GM23248 (cell line): ENCODE results near the gene FADS6. TPM values are rescaled to one million over a fixed set of nuclear protein-coding genes. Genes with fewer than 3 reads are reported as not detected.

Experiments used
- DNase-seq: peaks from one replicate; pipeline ENCODE4 v3.0.0-alpha.2; 2015
- H2AFZ ChIP-seq: fragments of 200-600 bp; sonication (generic); 2 replicates; pipeline ENCODE4 v1.6.1; 2016; ENCODE audit warnings: antibody characterized with exemption
- H3F3A ChIP-seq: fragments of 200-600 bp; sonication (generic); 2 replicates; pipeline ENCODE4 v1.6.1; 2016; ENCODE audit warnings: mild to moderate bottlenecking, antibody characterized with exemption, mixed run types; ENCODE audit not compliant: insufficient read depth
- H3K27ac ChIP-seq: fragments of 200-600 bp; sonication (generic); 2 replicates; pipeline ENCODE4 v1.5.1; 2016; ENCODE audit warnings: mild to moderate bottlenecking
- H3K27me3 ChIP-seq: fragments of 200-600 bp; sonication (generic); replicated peaks from 2 replicates; pipeline ENCODE4 v1.6.1; 2016; ENCODE audit warnings: mild to moderate bottlenecking; ENCODE audit not compliant: insufficient read depth
- H3K36me3 ChIP-seq: fragments of 200-600 bp; sonication (generic); 2 replicates; pipeline ENCODE4 v1.6.1; 2016; ENCODE audit warnings: low read depth, mild to moderate bottlenecking
- H3K4me1 ChIP-seq: fragments of 200-600 bp; sonication (generic); 2 replicates; pipeline ENCODE4 v1.6.1; 2016; ENCODE audit warnings: mild to moderate bottlenecking; ENCODE audit not compliant: insufficient read depth
- H3K4me2 ChIP-seq: fragments of 200-600 bp; sonication (generic); one replicate; pipeline ENCODE4 v1.6.1; 2016; ENCODE audit warnings: mild to moderate bottlenecking; ENCODE audit not compliant: unreplicated experiment
- H3K4me3 ChIP-seq: fragments of 200-600 bp; sonication (generic); 2 replicates; pipeline ENCODE4 v1.5.1; 2016; ENCODE audit warnings: mild to moderate bottlenecking
- H3K79me2 ChIP-seq: fragments of 200-600 bp; sonication (generic); 2 replicates; pipeline ENCODE4 v1.6.1; 2016; ENCODE audit warnings: mild to moderate bottlenecking; ENCODE audit not compliant: insufficient read depth
- H3K9ac ChIP-seq: fragments of 200-600 bp; sonication (generic); 2 replicates; pipeline ENCODE4 v1.6.1; 2016; ENCODE audit warnings: mild to moderate bottlenecking
- H3K9me2 ChIP-seq: fragments of 200-600 bp; sonication (generic); 2 replicates; pipeline ENCODE4 v1.6.1; 2016; ENCODE audit warnings: mixed run types, mild to moderate bottlenecking, moderate library complexity; ENCODE audit not compliant: insufficient read depth
- H3K9me3 ChIP-seq: fragments of 200-600 bp; sonication (generic); one replicate; pipeline ENCODE4 v1.6.1; 2017; ENCODE audit warnings: low read depth
- H4K20me1 ChIP-seq: fragments of 200-600 bp; sonication (generic); 2 replicates; pipeline ENCODE4 v1.6.0; 2016; ENCODE audit not compliant: insufficient read depth
- EZH2 ChIP-seq: fragments of 200-600 bp; sonication (generic); IDR thresholded peaks from 2 replicates; pipeline ENCODE4 v1.6.1; 2018; ENCODE audit warnings: antibody characterized with exemption, mild to moderate bottlenecking; ENCODE audit not compliant: insufficient read depth, poor library complexity, severe bottlenecking
- EZH2phosphoT487 ChIP-seq: fragments of 200-600 bp; sonication (generic); IDR thresholded peaks from 2 replicates; pipeline ENCODE4 v1.6.1; 2018; ENCODE audit warnings: antibody characterized with exemption, moderate library complexity, mild to moderate bottlenecking, low read depth; ENCODE audit not compliant: insufficient read depth
- WGBS, 2 experiments: methylation state at CpG; one replicate each; pipeline ENCODE4 v1.1.6; 2015 to 2017; ENCODE audit warnings: low lambda C conversion rate in 2 of 2, low coverage in 1 of 2; ENCODE audit errors: missing lambda C conversion rate in 2 of 2; 5-methylcytosine and 5-hydroxymethylcytosine counted together
- in situ Hi-C: fragments of 300-500 bp; cut with MboI; formaldehyde crosslinking; loops from 2 replicates; pipeline ENCODE4 v1.15.0; 2020
- polyA plus RNA-seq: library from polyadenylated mRNA; unstranded; fragments of >200 nt; fragmentation: Nextera tagmentation; extraction: Ambion mirVana; gene quantifications from 2 replicates; pipeline ENCODE4 v1.2.1, GENCODE V29; 2016
- total RNA-seq: library from RNA; depleted of rRNA; stranded (reverse); fragments of >200 nt; shearing (Covaris generic); gene quantifications from 2 replicates; pipeline ENCODE4 v1.2.3, GENCODE V29; 2014

FADS6 gene
- total and polyA plus RNA-seq, 2 experiments from 2014 or later, result not detected

DNA sequence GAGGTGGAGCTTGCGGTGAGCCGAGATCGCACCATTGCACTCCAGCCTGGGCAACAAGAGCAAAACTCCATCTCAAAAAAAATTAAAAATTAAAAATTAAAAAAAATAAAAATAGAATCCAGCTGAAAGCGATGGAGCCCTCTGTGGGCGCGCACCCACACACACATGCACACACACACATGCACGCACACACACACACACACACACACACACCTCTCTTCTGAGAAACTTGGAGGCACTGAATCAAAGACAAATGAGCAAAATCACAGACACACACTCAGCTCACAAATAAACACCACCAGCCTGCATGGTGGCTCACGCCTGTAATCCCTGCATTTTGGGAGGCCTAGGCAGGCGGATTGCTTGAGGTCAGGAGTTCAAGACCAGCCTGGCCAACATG is 9.6 kb upstream of the FADS6 start:
- no peaks in the 10 kb centered on the region for H3K79me2 ChIP-seq
- no peaks in the 10 kb centered on the region for H3F3A ChIP-seq
- H2AFZ ChIP-seq, result no peak overlapping the region
- no peak overlapping the region for H3K9ac ChIP-seq
- TF ChIP-seq EZH2phosphoT487, result no peak
- no peak for TF ChIP-seq EZH2
- no peak overlapping the region for H3K4me2 ChIP-seq
- peaks cover 21% of the 10 kb centered on the region; the same call in 1 of the 2 replicates for H3K27me3 ChIP-seq
- H3K4me3 ChIP-seq, result no peak overlapping the region
- H3K9me2 ChIP-seq, result no peaks in the 10 kb centered on the region
- no peak overlapping the region for H3K27ac ChIP-seq
- no peaks in the 10 kb centered on the region for H3K36me3 ChIP-seq
- WGBS, 2 experiments, result 60 to 65% methylated on average over 9 of the region's 9 CpGs
- in situ Hi-C loops, result no loop called here
- H3K9me3 ChIP-seq, result no peaks in the 10 kb centered on the region
- DNase-seq, result no peak
- no peaks in the 10 kb centered on the region for H4K20me1 ChIP-seq
- no peaks in the 10 kb centered on the region for H3K4me1 ChIP-seq

DNA sequence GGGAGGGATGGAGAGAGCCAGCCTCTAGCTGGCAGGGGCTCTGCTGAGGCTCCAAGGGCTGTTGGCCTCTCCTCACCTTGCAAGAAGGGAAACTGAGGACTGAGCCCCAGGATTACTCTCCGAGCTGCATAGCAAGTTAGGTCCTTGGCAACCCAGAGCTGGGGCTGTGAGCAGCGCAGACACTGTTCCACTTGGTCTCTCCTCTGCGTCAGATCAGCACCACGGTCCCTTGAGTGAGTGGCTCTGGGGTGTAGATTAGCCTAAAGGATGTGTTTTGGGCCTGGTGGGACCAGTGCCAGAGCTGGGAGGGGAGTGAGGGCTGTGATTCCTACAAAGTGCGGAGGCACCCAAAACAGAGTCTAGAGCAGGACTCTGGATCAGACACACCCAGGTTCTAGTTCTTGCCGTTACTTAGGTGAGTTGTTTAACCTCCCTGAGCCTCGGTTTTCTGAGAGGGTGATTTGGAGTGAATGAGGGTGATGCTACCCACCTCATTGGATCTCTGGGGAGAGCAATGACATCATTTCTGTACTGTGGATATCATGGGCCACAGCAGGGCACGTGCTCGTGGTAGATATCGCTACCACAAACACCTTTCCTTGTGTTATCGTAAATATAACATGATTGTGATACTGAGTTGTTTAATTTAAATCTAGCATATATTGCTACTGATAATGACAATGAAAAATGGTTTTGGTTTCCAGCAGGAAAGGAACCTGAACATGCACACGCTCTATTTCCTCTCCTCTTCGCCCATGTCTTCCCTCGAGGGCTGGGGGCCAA is 8.1 kb upstream of the FADS6 start:
- TF ChIP-seq EZH2, result no peak
- TF ChIP-seq EZH2phosphoT487, result no peak
- Histone ChIP-seq H3K9me2 (no peaks in the 10 kb centered on the region), H3F3A (no peaks in the 10 kb centered on the region), H3K4me1 (no peaks in the 10 kb centered on the region), H3K36me3 (no peaks in the 10 kb centered on the region), H2AFZ (no peak overlapping the region), H3K27ac (no peak overlapping the region), H3K79me2 (no peaks in the 10 kb centered on the region), H4K20me1 (no peaks in the 10 kb centered on the region), H3K27me3 (peaks cover 32% of the 10 kb centered on the region), H3K9me3 (no peaks in the 10 kb centered on the region), H3K4me2 (no peak overlapping the region), H3K9ac (no peak overlapping the region), H3K4me3 (no peak overlapping the region)
- WGBS, 2 experiments, result 52 to 54% methylated on average over 14 of the region's 14 CpGs
- no peak for DNase-seq
- in situ Hi-C loops, result no loop called here

DNA sequence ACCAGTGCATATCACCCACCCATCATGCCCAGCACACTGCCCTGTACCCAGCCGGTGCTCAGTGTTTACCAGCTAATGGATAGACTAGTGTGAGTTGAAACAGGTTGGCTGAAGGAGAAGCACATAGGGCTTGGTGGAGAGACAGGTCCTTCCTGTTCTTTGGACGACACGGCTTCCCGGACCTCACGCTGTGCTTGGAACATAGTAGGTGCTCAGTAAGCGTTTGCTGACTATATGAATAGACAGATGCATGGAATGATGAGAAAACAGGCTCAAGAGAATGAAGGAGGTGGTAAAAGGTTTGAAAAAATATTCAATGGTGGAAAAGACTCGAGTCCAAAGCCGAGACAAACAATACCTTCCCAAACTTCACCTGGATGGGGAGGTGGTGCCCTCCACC is 6.8 kb upstream of the FADS6 start:
- H3K9me3 ChIP-seq, result no peaks in the 10 kb centered on the region
- TF ChIP-seq EZH2, result no peak
- no peak for TF ChIP-seq EZH2phosphoT487
- no peak overlapping the region for H3K4me2 ChIP-seq
- H3K79me2 ChIP-seq, result no peaks in the 10 kb centered on the region
- no peaks in the 10 kb centered on the region for H3K36me3 ChIP-seq
- 76 to 84% methylated on average over 8 of the region's 8 CpGs for WGBS, 2 experiments
- H3K4me3 ChIP-seq, result no peak overlapping the region
- in situ Hi-C loops, result no loop called here
- H2AFZ ChIP-seq, result no peak overlapping the region
- H3F3A ChIP-seq, result no peaks in the 10 kb centered on the region
- no peaks in the 10 kb centered on the region for H3K9me2 ChIP-seq
- no peaks in the 10 kb centered on the region for H4K20me1 ChIP-seq
- H3K4me1 ChIP-seq, result no peaks in the 10 kb centered on the region
- H3K27me3 ChIP-seq, result peaks cover 44% of the 10 kb centered on the region
- no peak overlapping the region for H3K9ac ChIP-seq
- no peak for DNase-seq
- no peak overlapping the region for H3K27ac ChIP-seq

DNA sequence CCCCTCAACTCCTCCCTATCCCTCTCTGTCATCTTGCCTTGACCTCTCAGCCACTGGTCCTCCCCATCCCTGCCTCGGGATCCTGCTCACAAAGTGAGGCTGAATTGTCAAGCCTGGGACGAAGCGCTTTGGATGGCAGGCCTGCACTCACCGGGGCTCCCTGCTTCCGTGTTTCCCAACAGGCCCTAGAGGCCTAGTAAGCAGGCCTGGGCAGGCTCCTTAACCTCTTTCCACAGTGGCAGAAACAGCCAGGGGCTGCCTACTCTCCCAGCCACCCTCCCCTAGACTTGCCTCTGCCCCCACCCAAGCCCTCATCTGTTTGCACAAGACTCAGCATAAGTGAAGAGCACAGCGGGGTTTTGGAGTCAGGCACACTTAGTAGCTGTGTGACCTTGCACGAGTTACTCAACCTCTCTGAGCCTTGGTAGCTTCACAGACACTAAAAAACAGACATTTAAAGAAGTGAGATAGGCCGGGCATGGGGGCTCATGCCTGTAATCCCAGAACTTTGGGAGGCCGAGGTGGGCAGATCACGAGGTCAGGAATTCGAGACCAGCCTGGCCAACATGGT is 5.0 kb upstream of the FADS6 start:
- H3K27ac ChIP-seq, result no peak overlapping the region
- H3K4me1 ChIP-seq, result no peaks in the 10 kb centered on the region
- peaks cover 55% of the 10 kb centered on the region for H3K27me3 ChIP-seq
- 71 to 74% methylated on average over 11 of the region's 11 CpGs for WGBS, 2 experiments
- no peak for TF ChIP-seq EZH2phosphoT487
- TF ChIP-seq EZH2, result no peak
- no peak overlapping the region for H3K9ac ChIP-seq
- no peaks in the 10 kb centered on the region for H3K36me3 ChIP-seq
- in situ Hi-C loops, result no loop called here
- H3K9me3 ChIP-seq, result no peaks in the 10 kb centered on the region
- H3K4me3 ChIP-seq, result no peak overlapping the region
- no peak overlapping the region for H3K4me2 ChIP-seq
- H4K20me1 ChIP-seq, result no peaks in the 10 kb centered on the region
- no peak overlapping the region for H2AFZ ChIP-seq
- H3F3A ChIP-seq, result no peaks in the 10 kb centered on the region
- no peaks in the 10 kb centered on the region for H3K79me2 ChIP-seq
- H3K9me2 ChIP-seq, result no peaks in the 10 kb centered on the region
- DNase-seq, result no peak
